ENCODE data around the gene CRHR1.
A peak's percentile ranks its signal among the peaks of the same experiment; 100 is the strongest.

The CRHR1 gene

DNA sequence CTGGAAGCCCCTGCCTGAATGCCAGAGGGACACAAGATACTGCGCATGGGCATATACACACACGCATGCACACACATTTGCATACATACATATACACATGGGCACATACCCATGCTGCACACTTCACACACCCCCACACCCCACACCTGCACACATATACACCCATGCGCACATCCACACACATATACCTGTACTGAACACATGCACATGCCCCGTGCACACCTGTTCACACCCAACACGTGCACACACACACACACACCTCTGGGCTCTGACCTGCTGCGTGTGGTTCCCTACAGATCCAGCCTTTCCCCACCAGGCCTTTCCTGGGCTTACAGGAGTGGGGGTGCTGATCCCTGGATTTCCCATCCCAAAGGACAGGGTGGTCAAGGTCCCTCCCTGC, 66.9 kb downstream of the CRHR1 start:
- Histone ChIP-seq H3K27ac (replicated peaks) (no peak overlapping the region), H3K4me3 (replicated peaks; ENCODE audit: insufficient read depth, low read length) (no peak overlapping the region), H3K27me3 (ENCODE audit: insufficient read depth, poor library complexity, severe bottlenecking) (peaks cover 4% of the 10 kb centered on the region)
- TF ChIP-seq POLR2AphosphoS5 (IDR thresholded peaks at IDR 0.05; ENCODE audit: low read depth) (no peak), GABPA (IDR thresholded peaks at IDR 0.05; ENCODE audit: low read depth) (no peak), SPI1 (IDR thresholded peaks at IDR 0.05; ENCODE audit: borderline replicate concordance, low read depth) (no peak)
- TF ChIP-seq, protein P1, sequence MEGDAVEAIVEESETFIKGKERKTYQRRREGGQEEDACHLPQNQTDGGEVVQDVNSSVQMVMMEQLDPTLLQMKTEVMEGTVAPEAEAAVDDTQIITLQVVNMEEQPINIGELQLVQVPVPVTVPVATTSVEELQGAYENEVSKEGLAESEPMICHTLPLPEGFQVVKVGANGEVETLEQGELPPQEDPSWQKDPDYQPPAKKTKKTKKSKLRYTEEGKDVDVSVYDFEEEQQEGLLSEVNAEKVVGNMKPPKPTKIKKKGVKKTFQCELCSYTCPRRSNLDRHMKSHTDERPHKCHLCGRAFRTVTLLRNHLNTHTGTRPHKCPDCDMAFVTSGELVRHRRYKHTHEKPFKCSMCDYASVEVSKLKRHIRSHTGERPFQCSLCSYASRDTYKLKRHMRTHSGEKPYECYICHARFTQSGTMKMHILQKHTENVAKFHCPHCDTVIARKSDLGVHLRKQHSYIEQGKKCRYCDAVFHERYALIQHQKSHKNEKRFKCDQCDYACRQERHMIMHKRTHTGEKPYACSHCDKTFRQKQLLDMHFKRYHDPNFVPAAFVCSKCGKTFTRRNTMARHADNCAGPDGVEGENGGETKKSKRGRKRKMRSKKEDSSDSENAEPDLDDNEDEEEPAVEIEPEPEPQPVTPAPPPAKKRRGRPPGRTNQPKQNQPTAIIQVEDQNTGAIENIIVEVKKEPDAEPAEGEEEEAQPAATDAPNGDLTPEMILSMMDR (IDR thresholded peaks at IDR 0.05; ENCODE audit: insufficient read depth, low read length): no peak
- TF ChIP-seq, protein P2, sequence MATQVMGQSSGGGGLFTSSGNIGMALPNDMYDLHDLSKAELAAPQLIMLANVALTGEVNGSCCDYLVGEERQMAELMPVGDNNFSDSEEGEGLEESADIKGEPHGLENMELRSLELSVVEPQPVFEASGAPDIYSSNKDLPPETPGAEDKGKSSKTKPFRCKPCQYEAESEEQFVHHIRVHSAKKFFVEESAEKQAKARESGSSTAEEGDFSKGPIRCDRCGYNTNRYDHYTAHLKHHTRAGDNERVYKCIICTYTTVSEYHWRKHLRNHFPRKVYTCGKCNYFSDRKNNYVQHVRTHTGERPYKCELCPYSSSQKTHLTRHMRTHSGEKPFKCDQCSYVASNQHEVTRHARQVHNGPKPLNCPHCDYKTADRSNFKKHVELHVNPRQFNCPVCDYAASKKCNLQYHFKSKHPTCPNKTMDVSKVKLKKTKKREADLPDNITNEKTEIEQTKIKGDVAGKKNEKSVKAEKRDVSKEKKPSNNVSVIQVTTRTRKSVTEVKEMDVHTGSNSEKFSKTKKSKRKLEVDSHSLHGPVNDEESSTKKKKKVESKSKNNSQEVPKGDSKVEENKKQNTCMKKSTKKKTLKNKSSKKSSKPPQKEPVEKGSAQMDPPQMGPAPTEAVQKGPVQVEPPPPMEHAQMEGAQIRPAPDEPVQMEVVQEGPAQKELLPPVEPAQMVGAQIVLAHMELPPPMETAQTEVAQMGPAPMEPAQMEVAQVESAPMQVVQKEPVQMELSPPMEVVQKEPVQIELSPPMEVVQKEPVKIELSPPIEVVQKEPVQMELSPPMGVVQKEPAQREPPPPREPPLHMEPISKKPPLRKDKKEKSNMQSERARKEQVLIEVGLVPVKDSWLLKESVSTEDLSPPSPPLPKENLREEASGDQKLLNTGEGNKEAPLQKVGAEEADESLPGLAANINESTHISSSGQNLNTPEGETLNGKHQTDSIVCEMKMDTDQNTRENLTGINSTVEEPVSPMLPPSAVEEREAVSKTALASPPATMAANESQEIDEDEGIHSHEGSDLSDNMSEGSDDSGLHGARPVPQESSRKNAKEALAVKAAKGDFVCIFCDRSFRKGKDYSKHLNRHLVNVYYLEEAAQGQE (IDR thresholded peaks at IDR 0.05; ENCODE audit: insufficient replicate concordance, low read depth): no peak
- no peak for DNase-seq (ENCODE audit: low read depth in 1 of 2, low spot score in 1 of 2)

DNA sequence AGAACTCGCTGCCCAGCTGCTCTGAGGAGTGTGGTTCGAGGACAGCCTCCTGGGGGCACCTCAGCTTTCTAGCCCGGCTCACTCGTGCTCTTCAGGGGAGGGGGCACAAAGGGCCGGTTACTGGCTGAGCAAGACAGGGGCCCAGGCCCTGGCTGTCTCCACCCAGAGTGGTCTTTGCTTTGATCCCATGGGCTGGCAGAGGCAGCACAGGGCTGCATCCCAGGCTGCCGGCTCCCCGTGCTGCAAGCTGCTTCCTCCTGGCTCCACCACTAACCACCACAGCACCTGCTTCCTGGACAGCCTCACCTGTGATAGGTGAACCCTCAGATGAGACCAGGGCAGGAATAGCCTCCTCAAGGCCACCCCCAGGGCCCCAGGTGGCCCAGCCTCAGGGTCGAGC, 67.3 kb downstream of the CRHR1 start:
- Histone ChIP-seq H3K27ac (replicated peaks) (no peak overlapping the region), H3K4me3 (replicated peaks; ENCODE audit: insufficient read depth, low read length) (no peak overlapping the region), H3K27me3 (ENCODE audit: insufficient read depth, poor library complexity, severe bottlenecking) (peaks cover 4% of the 10 kb centered on the region)
- no peak for DNase-seq (ENCODE audit: low read depth in 1 of 2, low spot score in 1 of 2)
- no peak for TF ChIP-seq POLR2AphosphoS5 (IDR thresholded peaks at IDR 0.05; ENCODE audit: low read depth)
- TF ChIP-seq, protein P2 (IDR thresholded peaks at IDR 0.05; ENCODE audit: insufficient replicate concordance, low read depth): no peak
- no peak for TF ChIP-seq GABPA (IDR thresholded peaks at IDR 0.05; ENCODE audit: low read depth)
- TF ChIP-seq, protein P1 (IDR thresholded peaks at IDR 0.05; ENCODE audit: insufficient read depth, low read length): no peak
- no peak for TF ChIP-seq SPI1 (IDR thresholded peaks at IDR 0.05; ENCODE audit: borderline replicate concordance, low read depth)

DNA sequence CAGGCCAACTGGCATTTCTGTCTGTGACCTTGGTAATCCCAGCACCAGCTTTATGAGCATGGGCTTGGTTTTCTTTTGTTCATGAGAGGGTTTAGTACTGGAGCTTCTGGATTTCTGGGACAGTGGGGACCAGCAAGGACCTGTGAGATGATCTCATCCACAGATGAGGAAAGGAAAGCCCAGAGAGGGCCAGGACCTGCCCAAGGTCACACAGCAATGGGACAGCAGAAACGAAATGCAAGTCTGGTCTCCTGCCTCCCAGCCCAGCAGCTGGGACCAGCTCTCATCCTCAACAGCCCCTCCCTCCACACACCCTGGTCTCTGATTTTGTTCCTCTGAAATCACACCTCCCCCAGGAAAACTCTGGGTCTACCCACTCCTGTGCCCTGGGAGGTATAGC, 67.8 kb downstream of the CRHR1 start:
- no peak overlapping the region for H3K4me3 ChIP-seq (replicated peaks; ENCODE audit: insufficient read depth, low read length)
- no peak overlapping the region for H3K27ac ChIP-seq (replicated peaks)
- DNase-seq (ENCODE audit: low read depth in 1 of 2, low spot score in 1 of 2): no peak
- peaks cover 4% of the 10 kb centered on the region for H3K27me3 ChIP-seq (ENCODE audit: insufficient read depth, poor library complexity, severe bottlenecking)
- TF ChIP-seq SPI1 (IDR thresholded peaks at IDR 0.05; ENCODE audit: borderline replicate concordance, low read depth) (no peak), POLR2AphosphoS5 (IDR thresholded peaks at IDR 0.05; ENCODE audit: low read depth) (no peak)

DNA sequence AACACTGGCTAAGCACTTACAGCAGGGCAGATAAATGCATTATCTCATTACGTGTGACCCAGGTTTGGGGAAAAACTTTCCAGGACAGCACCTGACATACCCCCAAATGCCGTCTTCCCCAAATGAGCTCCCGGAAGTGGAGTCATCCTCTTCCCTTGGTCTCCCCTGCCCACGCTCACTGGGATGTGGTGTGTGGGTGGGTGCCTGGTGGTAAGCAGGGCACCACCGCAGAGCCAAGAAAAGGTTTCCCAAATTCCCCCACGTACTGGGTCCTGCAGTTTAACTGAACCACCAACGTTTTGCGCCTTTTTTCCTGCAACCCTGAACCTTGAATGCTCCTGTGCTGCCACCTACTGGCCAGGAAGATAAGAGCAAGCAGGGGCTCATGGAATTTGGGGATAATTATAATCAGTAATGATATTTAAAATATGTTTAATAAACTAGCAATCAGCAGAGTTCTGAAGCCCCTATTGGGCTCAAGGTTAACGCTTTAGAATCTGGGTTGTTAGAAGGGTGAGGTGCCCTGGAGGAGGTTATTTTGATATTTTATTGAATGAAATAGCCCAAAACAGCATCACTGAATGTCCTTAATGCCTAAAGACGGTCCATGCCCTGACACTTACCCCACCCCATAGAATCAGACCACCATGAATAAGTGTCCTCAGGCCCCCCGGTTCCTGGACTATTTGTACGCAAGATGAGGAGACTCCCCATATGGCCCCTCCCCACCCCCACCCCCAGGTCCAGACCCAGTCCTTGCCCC, 68.6 kb downstream of the CRHR1 start:
- H3K27ac ChIP-seq (replicated peaks): no peak overlapping the region
- H3K27me3 ChIP-seq (ENCODE audit: insufficient read depth, poor library complexity, severe bottlenecking): peaks cover 4% of the 10 kb centered on the region
- DNase-seq (ENCODE audit: low read depth in 1 of 2, low spot score in 1 of 2): peak in 1 of 2 experiments; percentile 51
- H3K4me3 ChIP-seq (replicated peaks; ENCODE audit: insufficient read depth, low read length): no peak overlapping the region
- TF ChIP-seq, protein P2 (IDR thresholded peaks at IDR 0.05; ENCODE audit: insufficient replicate concordance, low read depth): no peak
- TF ChIP-seq, protein P1 (IDR thresholded peaks at IDR 0.05; ENCODE audit: insufficient read depth, low read length): peak; percentile 85

Data from HL-60 (cell line).